ENCODE measurements around the gene SCARB1.

The SCARB1 gene

GRCh38 chr12:124849382-124849781 lies 14.3 kb downstream of the SCARB1 start:
- no peak overlapping the region for H3K9ac ChIP-seq (ENCODE audit: low read length)
- H3K4me3 ChIP-seq (ENCODE audit: low read depth, low read length): no peak overlapping the region
- no peaks in the 10 kb centered on the region for H3K27me3 ChIP-seq (ENCODE audit: control insufficient read depth, insufficient read depth, low read length)
- no peaks in the 10 kb centered on the region for H3K4me1 ChIP-seq (ENCODE audit: control insufficient read depth, insufficient read depth, low read length)
- no peaks in the 10 kb centered on the region for H3K9me3 ChIP-seq (ENCODE audit: control insufficient read depth, insufficient read depth, low read depth, low read length)
- H3K36me3 ChIP-seq (ENCODE audit: control insufficient read depth, insufficient read depth, low read length): peaks cover 3% of the 10 kb centered on the region; the same call in 1 of the 2 replicates
- no peak overlapping the region for H3K27ac ChIP-seq (ENCODE audit: low read depth, low read length)

- no peaks in the 10 kb centered on the region for H3K9me3 ChIP-seq (ENCODE audit: control insufficient read depth, insufficient read depth, low read depth, low read length)
- no peaks in the 10 kb centered on the region for H3K4me1 ChIP-seq (ENCODE audit: control insufficient read depth, insufficient read depth, low read length)
- peaks cover 3% of the 10 kb centered on the region; the same call in 1 of the 2 replicates for H3K36me3 ChIP-seq (ENCODE audit: control insufficient read depth, insufficient read depth, low read length)
- no peak overlapping the region for H3K27ac ChIP-seq (ENCODE audit: low read depth, low read length)
- no peak overlapping the region for H3K9ac ChIP-seq (ENCODE audit: low read length)
- no peak overlapping the region for H3K4me3 ChIP-seq (ENCODE audit: low read depth, low read length)
- no peaks in the 10 kb centered on the region for H3K27me3 ChIP-seq (ENCODE audit: control insufficient read depth, insufficient read depth, low read length)
These were observed 14.9 kb downstream of the SCARB1 start for GRCh38 chr12:124848621-124849380.

GRCh38 chr12:124847113-124848074 lies 16.3 kb downstream of the SCARB1 start:
- Histone ChIP-seq H3K27me3 (ENCODE audit: control insufficient read depth, insufficient read depth, low read length) (no peaks in the 10 kb centered on the region), H3K4me3 (ENCODE audit: low read depth, low read length) (no peak overlapping the region), H3K4me1 (ENCODE audit: control insufficient read depth, insufficient read depth, low read length) (peaks cover 5% of the 10 kb centered on the region; the same call in 1 of the 2 replicates), H3K9me3 (ENCODE audit: control insufficient read depth, insufficient read depth, low read depth, low read length) (no peaks in the 10 kb centered on the region), H3K9ac (ENCODE audit: low read length) (no peak overlapping the region), H3K27ac (ENCODE audit: low read depth, low read length) (no peak overlapping the region), H3K36me3 (ENCODE audit: control insufficient read depth, insufficient read depth, low read length) (peaks cover 3% of the 10 kb centered on the region; the same call in 1 of the 2 replicates)

- Histone ChIP-seq H3K4me3 (ENCODE audit: low read depth, low read length) (no peak overlapping the region), H3K27ac (ENCODE audit: low read depth, low read length) (no peak overlapping the region), H3K27me3 (ENCODE audit: control insufficient read depth, insufficient read depth, low read length) (no peaks in the 10 kb centered on the region), H3K36me3 (ENCODE audit: control insufficient read depth, insufficient read depth, low read length) (no peaks in the 10 kb centered on the region), H3K9me3 (ENCODE audit: control insufficient read depth, insufficient read depth, low read depth, low read length) (no peaks in the 10 kb centered on the region), H3K4me1 (ENCODE audit: control insufficient read depth, insufficient read depth, low read length) (peaks cover 14% of the 10 kb centered on the region; the same call in 1 of the 2 replicates), H3K9ac (ENCODE audit: low read length) (no peak overlapping the region)
These were observed 19.0 kb downstream of the SCARB1 start for GRCh38 chr12:124844411-124845397.

- H3K9me3 ChIP-seq (ENCODE audit: control insufficient read depth, insufficient read depth, low read depth, low read length): no peaks in the 10 kb centered on the region
- peaks cover 20% of the 10 kb centered on the region; the same call in 1 of the 2 replicates for H3K4me1 ChIP-seq (ENCODE audit: control insufficient read depth, insufficient read depth, low read length)
- H3K9ac ChIP-seq (ENCODE audit: low read length): no peak overlapping the region
These were observed 20.7 kb downstream of the SCARB1 start for GRCh38 chr12:124842800-124843510.

GRCh38 chr12:124842073-124842749 lies 21.5 kb downstream of the SCARB1 start:
- Histone ChIP-seq H3K36me3 (ENCODE audit: control insufficient read depth, insufficient read depth, low read length) (no peaks in the 10 kb centered on the region), H3K9ac (ENCODE audit: low read length) (no peak overlapping the region), H3K27ac (ENCODE audit: low read depth, low read length) (no peak overlapping the region), H3K9me3 (ENCODE audit: control insufficient read depth, insufficient read depth, low read depth, low read length) (no peaks in the 10 kb centered on the region), H3K4me1 (ENCODE audit: control insufficient read depth, insufficient read depth, low read length) (peaks cover 21% of the 10 kb centered on the region; the same call in 1 of the 2 replicates), H3K4me3 (ENCODE audit: low read depth, low read length) (no peak overlapping the region), H3K27me3 (ENCODE audit: control insufficient read depth, insufficient read depth, low read length) (no peaks in the 10 kb centered on the region)

More at GRCh38 chr12:124842800-124843510, 20.7 kb downstream of the SCARB1 start:
- H3K27ac ChIP-seq (ENCODE audit: low read depth, low read length): no peak overlapping the region
- H3K4me3 ChIP-seq (ENCODE audit: low read depth, low read length): no peak overlapping the region
- H3K27me3 ChIP-seq (ENCODE audit: control insufficient read depth, insufficient read depth, low read length): no peaks in the 10 kb centered on the region
- no peaks in the 10 kb centered on the region for H3K36me3 ChIP-seq (ENCODE audit: control insufficient read depth, insufficient read depth, low read length)

- H3K27ac ChIP-seq (ENCODE audit: low read depth, low read length): no peak overlapping the region
- no peaks in the 10 kb centered on the region for H3K9me3 ChIP-seq (ENCODE audit: control insufficient read depth, insufficient read depth, low read depth, low read length)
- H3K4me3 ChIP-seq (ENCODE audit: low read depth, low read length): no peak overlapping the region
- H3K27me3 ChIP-seq (ENCODE audit: control insufficient read depth, insufficient read depth, low read length): no peaks in the 10 kb centered on the region
- peaks cover 21% of the 10 kb centered on the region; the same call in 1 of the 2 replicates for H3K4me1 ChIP-seq (ENCODE audit: control insufficient read depth, insufficient read depth, low read length)
- no peaks in the 10 kb centered on the region for H3K36me3 ChIP-seq (ENCODE audit: control insufficient read depth, insufficient read depth, low read length)
- H3K9ac ChIP-seq (ENCODE audit: low read length): no peak overlapping the region
These were observed 22.1 kb downstream of the SCARB1 start for GRCh38 chr12:124841558-124841945.

GRCh38 chr12:124837958-124838803 lies 25.5 kb downstream of the SCARB1 start:
- no peaks in the 10 kb centered on the region for H3K27me3 ChIP-seq (ENCODE audit: control insufficient read depth, insufficient read depth, low read length)
- no peaks in the 10 kb centered on the region for H3K9me3 ChIP-seq (ENCODE audit: control insufficient read depth, insufficient read depth, low read depth, low read length)
- H3K9ac ChIP-seq (ENCODE audit: low read length): no peak overlapping the region
- H3K36me3 ChIP-seq (ENCODE audit: control insufficient read depth, insufficient read depth, low read length): no peaks in the 10 kb centered on the region
- H3K27ac ChIP-seq (ENCODE audit: low read depth, low read length): no peak overlapping the region
- H3K4me3 ChIP-seq (ENCODE audit: low read depth, low read length): no peak overlapping the region
- H3K4me1 ChIP-seq (ENCODE audit: control insufficient read depth, insufficient read depth, low read length): peaks cover 36% of the 10 kb centered on the region

- no peak overlapping the region for H3K9ac ChIP-seq (ENCODE audit: low read length)
- H3K27ac ChIP-seq (ENCODE audit: low read depth, low read length): no peak overlapping the region
- no peaks in the 10 kb centered on the region for H3K27me3 ChIP-seq (ENCODE audit: control insufficient read depth, insufficient read depth, low read length)
- peaks cover 34% of the 10 kb centered on the region for H3K4me1 ChIP-seq (ENCODE audit: control insufficient read depth, insufficient read depth, low read length)
- no peaks in the 10 kb centered on the region for H3K36me3 ChIP-seq (ENCODE audit: control insufficient read depth, insufficient read depth, low read length)
- H3K4me3 ChIP-seq (ENCODE audit: low read depth, low read length): no peak overlapping the region
- H3K9me3 ChIP-seq (ENCODE audit: control insufficient read depth, insufficient read depth, low read depth, low read length): no peaks in the 10 kb centered on the region
These were observed 26.3 kb downstream of the SCARB1 start for GRCh38 chr12:124837249-124837897.
